Vagina (tissue), 2 donors: ENCODE measurements around the gene EIPR1. TPM values are rescaled to one million over a fixed set of nuclear protein-coding genes. Genes with fewer than 3 reads are reported as not detected.

Source experiments
- DNase-seq, 2 donors: peaks; one replicate each; pipeline ENCODE4 v3.0.0-alpha.2; 2017; ENCODE audit errors: extremely low spot score in 2 of 2
- H3K27ac ChIP-seq: fragments of 200-600 bp; sonication (generic); one replicate; pipeline ENCODE4 v1.5.1; 2019
- H3K27me3 ChIP-seq: fragments of 200-600 bp; sonication (generic); one replicate; pipeline ENCODE4 v1.5.1; 2019
- H3K36me3 ChIP-seq, 2 donors: fragments of 200-600 bp; sonication (generic); one replicate each; pipeline ENCODE4 v1.5.1; 2017 to 2019
- H3K4me1 ChIP-seq: fragments of 200-600 bp; sonication (generic); one replicate; pipeline ENCODE4 v1.5.1; 2019
- H3K4me3 ChIP-seq, 2 donors: fragments of 200-600 bp; sonication (generic); 1 replicate in 1 of 2; 2 replicates in 1 of 2; pipeline ENCODE4 v1.5.1; 2016 to 2019
- H3K9me3 ChIP-seq: fragments of 200-600 bp; sonication (generic); one replicate; pipeline ENCODE4 v1.5.1; 2019
- POLR2A ChIP-seq, 2 donors: fragments of 450-650 bp; IDR thresholded peaks; one replicate each; pipeline ENCODE4 v1.6.1; 2017; ENCODE audit warnings: antibody characterized with exemption in 2 of 2, mild to moderate bottlenecking in 2 of 2, moderate library complexity in 2 of 2
- POLR2AphosphoS5 ChIP-seq, 2 donors: sonication (generic); formaldehyde crosslinking; IDR thresholded peaks; one replicate each; pipeline ENCODE4 v1.9.0; 2017; ENCODE audit warnings: antibody characterized with exemption in 2 of 2, mild to moderate bottlenecking in 2 of 2, low read depth in 1 of 2; ENCODE audit not compliant: insufficient read depth in 1 of 2
- intact Hi-C: fragments of 100-400 bp; cut with DNase I; formaldehyde crosslinking; loops from one replicate; pipeline ENCODE4 v1.15.1; 2023
- total RNA-seq: library from RNA; depleted of rRNA; stranded (reverse); fragments of >200 nt; gene quantifications from one replicate; pipeline ENCODE4 v1.2.3, GENCODE V29; 2016
- TF ChIP-seq, protein P1 (sequence below), 3 experiments: fragments of 450-650 bp in 2 of 3; fragments of 200-600 bp in 1 of 3; sonication (generic) in 1 of 3; IDR thresholded peaks; one replicate each; pipeline ENCODE4 v1.5.1; 2017 to 2019; ENCODE audit warnings: antibody characterized with exemption in 3 of 3, mild to moderate bottlenecking in 2 of 3, moderate library complexity in 2 of 3

Gene EIPR1
- total RNA-seq, 1 donor from 2014 or later = 39.8 TPM

DNA sequence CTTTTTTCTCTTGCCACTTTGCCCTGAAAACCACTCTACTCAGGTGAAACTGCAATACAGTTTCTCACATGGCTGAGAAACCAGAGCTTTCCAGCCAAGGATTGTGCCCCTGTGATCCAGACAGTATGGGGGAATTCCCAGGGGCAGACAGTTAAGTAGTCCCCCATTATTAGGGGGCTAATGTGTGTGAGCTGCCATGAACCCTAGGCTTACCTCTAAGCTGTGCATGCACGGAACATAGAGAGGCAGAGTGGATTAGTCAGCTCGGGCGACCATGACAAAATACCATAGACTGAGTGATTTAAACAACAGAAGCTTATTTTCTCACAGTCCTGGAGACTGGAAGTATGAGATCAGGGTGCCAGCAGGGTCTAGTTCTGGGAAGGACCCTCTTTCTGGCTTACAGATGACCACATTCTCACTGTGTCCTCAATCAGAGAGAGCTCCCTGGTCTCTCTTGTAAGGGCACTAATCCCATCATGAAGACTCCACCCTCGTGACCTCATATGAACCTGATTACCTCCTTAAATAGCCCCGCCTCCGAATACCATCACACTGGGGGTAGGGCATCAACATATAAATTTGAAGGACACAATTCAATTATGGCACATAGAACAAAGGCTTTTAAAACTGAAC lies 215.1 kb downstream of the EIPR1 start:
- no peaks in the 10 kb centered on the region for H3K36me3 ChIP-seq
- H3K9me3 ChIP-seq = no peaks in the 10 kb centered on the region
- no peak for DNase-seq
- no peaks in the 10 kb centered on the region for H3K27me3 ChIP-seq
- no peak overlapping the region for H3K27ac ChIP-seq
- TF ChIP-seq POLR2A (IDR thresholded peaks at IDR 0.05) (no peak), POLR2AphosphoS5 (IDR thresholded peaks at IDR 0.05; ENCODE audit: insufficient read depth in 1 of 2, low read depth in 1 of 2) (no peak)
- TF ChIP-seq, protein P1, sequence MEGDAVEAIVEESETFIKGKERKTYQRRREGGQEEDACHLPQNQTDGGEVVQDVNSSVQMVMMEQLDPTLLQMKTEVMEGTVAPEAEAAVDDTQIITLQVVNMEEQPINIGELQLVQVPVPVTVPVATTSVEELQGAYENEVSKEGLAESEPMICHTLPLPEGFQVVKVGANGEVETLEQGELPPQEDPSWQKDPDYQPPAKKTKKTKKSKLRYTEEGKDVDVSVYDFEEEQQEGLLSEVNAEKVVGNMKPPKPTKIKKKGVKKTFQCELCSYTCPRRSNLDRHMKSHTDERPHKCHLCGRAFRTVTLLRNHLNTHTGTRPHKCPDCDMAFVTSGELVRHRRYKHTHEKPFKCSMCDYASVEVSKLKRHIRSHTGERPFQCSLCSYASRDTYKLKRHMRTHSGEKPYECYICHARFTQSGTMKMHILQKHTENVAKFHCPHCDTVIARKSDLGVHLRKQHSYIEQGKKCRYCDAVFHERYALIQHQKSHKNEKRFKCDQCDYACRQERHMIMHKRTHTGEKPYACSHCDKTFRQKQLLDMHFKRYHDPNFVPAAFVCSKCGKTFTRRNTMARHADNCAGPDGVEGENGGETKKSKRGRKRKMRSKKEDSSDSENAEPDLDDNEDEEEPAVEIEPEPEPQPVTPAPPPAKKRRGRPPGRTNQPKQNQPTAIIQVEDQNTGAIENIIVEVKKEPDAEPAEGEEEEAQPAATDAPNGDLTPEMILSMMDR (IDR thresholded peaks at IDR 0.05) = no peak
- intact Hi-C loops = no loop called here
- no peak overlapping the region for H3K4me3 ChIP-seq
- H3K4me1 ChIP-seq = no peaks in the 10 kb centered on the region

DNA sequence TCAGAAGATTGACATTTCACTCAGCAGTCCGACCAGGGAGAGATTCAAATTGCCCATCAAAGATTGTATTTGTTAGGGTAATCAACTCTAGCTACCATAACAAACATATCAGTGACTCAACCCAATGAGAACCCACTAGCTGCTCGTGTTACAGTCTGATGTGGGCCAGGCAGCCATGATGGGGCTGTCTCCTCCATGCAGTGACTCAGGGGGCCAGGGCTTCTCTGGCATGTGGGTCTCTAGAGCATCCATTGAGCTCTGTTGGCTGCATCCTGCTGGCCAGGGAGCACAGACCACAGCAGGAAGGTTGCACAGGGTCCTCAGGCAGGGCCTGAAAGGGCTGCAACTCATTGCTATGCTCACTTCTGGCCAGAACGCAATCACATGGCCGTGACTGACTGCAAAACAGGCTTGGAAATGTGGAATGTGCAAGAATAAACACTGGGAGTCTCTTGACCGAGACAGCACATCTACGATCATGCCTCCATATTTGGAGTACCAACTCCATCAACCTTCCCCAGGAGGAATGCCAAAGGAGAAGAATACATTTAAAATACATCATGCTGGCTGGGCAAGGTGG lies 216.8 kb downstream of the EIPR1 start:
- intact Hi-C loops = no loop called here

DNA sequence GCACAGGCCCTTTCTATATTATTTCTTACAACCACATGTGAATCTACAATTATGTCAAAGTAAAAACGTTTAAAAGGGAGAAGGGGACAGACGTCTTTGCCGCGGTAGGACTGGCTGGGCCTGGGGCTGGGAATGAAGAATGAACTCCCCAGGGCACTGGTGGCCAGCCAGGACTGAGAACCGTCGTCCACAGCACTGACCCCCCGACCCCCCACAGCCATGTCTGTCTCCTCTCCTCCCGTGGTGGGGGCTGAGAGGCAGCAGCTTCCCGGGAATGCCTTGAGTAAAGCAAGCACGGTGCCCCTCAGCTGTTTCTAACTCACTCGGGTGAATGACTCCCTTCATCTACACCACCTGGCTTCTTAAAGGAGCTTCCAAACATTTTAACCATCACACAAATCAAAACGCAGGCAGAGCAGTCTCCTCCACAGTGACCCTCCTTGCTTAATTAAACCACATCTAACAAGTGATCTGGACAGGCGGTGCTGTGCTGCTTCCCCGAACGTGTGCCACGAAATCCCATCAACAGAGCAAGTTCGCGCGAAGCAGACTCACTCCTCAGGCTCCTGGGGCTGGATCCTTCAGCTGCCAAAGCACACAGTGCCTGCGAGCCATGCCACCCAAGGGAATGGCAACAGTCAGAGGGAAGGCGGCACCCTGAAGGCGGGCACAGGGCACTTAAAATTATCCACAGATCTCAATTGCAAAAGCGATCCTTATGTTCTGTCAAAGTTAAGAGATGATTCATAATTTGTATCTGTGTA lies 217.7 kb downstream of the EIPR1 start:
- TF ChIP-seq, protein P1 (IDR thresholded peaks at IDR 0.05) = no peak
- no peak for TF ChIP-seq POLR2A (IDR thresholded peaks at IDR 0.05)
- TF ChIP-seq POLR2AphosphoS5 (IDR thresholded peaks at IDR 0.05; ENCODE audit: insufficient read depth in 1 of 2, low read depth in 1 of 2) = no peak
- intact Hi-C loops = no loop called here
- H3K36me3 ChIP-seq = no peaks in the 10 kb centered on the region

More for the DNA sequence above, 216.8 kb downstream of the EIPR1 start:
- no peak for DNase-seq
- H3K9me3 ChIP-seq = no peaks in the 10 kb centered on the region
- H3K27ac ChIP-seq = no peak overlapping the region
- TF ChIP-seq POLR2A (IDR thresholded peaks at IDR 0.05) (no peak), POLR2AphosphoS5 (IDR thresholded peaks at IDR 0.05; ENCODE audit: insufficient read depth in 1 of 2, low read depth in 1 of 2) (no peak)
- H3K36me3 ChIP-seq = no peaks in the 10 kb centered on the region
- H3K4me1 ChIP-seq = no peaks in the 10 kb centered on the region
- H3K27me3 ChIP-seq = no peaks in the 10 kb centered on the region
- no peak overlapping the region for H3K4me3 ChIP-seq

DNA sequence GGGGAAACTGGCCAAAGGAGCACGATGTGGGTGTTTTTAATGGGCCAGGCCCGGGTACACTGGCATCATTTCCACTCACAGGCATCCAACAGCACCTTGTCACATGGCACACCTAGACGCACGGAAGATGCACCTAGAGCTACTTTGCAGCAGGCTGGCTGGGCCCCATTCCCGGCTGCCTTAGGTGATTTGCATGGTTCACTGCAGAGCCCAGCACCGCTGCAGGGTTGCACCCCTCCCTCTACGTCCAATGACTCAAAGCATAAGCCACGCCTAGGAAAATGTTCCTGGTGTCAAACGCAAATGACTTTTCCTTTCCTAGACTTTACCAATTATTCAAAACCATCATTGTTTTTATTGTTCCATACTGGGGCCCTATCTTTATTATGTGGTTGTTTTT lies 222.9 kb downstream of the EIPR1 start:
- Histone ChIP-seq H3K27ac (no peak overlapping the region), H3K36me3 (no peaks in the 10 kb centered on the region), H3K27me3 (no peaks in the 10 kb centered on the region), H3K4me1 (no peaks in the 10 kb centered on the region), H3K4me3 (no peak overlapping the region), H3K9me3 (no peaks in the 10 kb centered on the region)
- TF ChIP-seq POLR2AphosphoS5 (IDR thresholded peaks at IDR 0.05; ENCODE audit: insufficient read depth in 1 of 2, low read depth in 1 of 2) (no peak), POLR2A (IDR thresholded peaks at IDR 0.05) (no peak)
- TF ChIP-seq, protein P1 (IDR thresholded peaks at IDR 0.05) = no peak
- intact Hi-C loops = no loop called here
- no peak for DNase-seq

More for the DNA sequence above, 217.7 kb downstream of the EIPR1 start:
- Histone ChIP-seq H3K9me3 (no peaks in the 10 kb centered on the region), H3K4me3 (no peak overlapping the region), H3K4me1 (no peaks in the 10 kb centered on the region), H3K27me3 (no peaks in the 10 kb centered on the region), H3K27ac (no peak overlapping the region)
- DNase-seq = no peak

DNA sequence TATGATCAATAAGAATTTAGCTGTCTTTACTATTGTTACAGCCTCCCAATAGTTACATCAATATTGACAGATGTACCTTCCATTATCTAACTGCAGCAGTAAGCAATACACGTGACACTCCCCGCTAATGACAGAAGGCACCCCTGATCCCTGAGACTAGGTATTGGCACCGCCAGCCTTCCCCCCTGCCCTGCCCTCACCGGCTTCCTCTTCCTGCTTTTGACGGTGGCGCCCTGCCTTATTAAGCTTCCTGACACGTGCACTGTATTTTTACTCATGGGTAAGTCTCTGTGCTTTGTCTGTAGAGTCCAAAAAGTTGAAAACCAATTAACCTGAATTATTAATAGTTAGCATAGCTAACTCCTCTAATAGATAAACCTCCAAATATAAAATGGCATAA lies 223.5 kb downstream of the EIPR1 start:
- intact Hi-C loops = no loop called here
- Histone ChIP-seq H3K27me3 (no peaks in the 10 kb centered on the region), H3K4me3 (no peak overlapping the region), H3K9me3 (no peaks in the 10 kb centered on the region), H3K36me3 (no peaks in the 10 kb centered on the region), H3K27ac (no peak overlapping the region), H3K4me1 (no peaks in the 10 kb centered on the region)
- DNase-seq = no peak
- TF ChIP-seq, protein P1 (IDR thresholded peaks at IDR 0.05) = no peak
- no peak for TF ChIP-seq POLR2AphosphoS5 (IDR thresholded peaks at IDR 0.05; ENCODE audit: insufficient read depth in 1 of 2, low read depth in 1 of 2)
- no peak for TF ChIP-seq POLR2A (IDR thresholded peaks at IDR 0.05)
